ENCODE results near the gene MACROD2. TPM values are rescaled to one million over a fixed set of nuclear protein-coding genes. Genes with fewer than 3 reads are reported as not detected.

Gene MACROD2
- polyA plus RNA-seq, 3 donors: 12.8 to 13.4 (median 13.2) TPM

- no peak for DNase-seq
Measured at GRCh38 chr20:14637441-14637840, 642.1 kb downstream of the MACROD2 start.

- DNase-seq: no peak
Measured at GRCh38 chr20:14643146-14643545, 647.8 kb downstream of the MACROD2 start.

- no peak for DNase-seq
Measured at GRCh38 chr20:14643556-14643955, 648.2 kb downstream of the MACROD2 start.

- DNase-seq: no peak
Measured at GRCh38 chr20:14644306-14645097, 649.2 kb downstream of the MACROD2 start.

GRCh38 chr20:14647016-14647415 is 651.7 kb downstream of the MACROD2 start:
- DNase-seq: no peak

GRCh38 chr20:14649662-14650061 is 654.3 kb downstream of the MACROD2 start:
- DNase-seq: no peak

- no peak for DNase-seq
Measured at GRCh38 chr20:14657266-14658005, 662.1 kb downstream of the MACROD2 start.

- DNase-seq: peak; percentile 8
Measured at GRCh38 chr20:14664101-14664500, 668.8 kb downstream of the MACROD2 start.

- peak; percentile 42 for DNase-seq
Measured at GRCh38 chr20:14666696-14667095, 671.4 kb downstream of the MACROD2 start.

- no peak for DNase-seq
Measured at GRCh38 chr20:14667226-14667625, 671.9 kb downstream of the MACROD2 start.

- no peak for DNase-seq
Measured at GRCh38 chr20:14672066-14672465, 676.8 kb downstream of the MACROD2 start.

GRCh38 chr20:14673164-14673563 is 677.8 kb downstream of the MACROD2 start:
- DNase-seq: no peak

GRCh38 chr20:14677455-14677854 is 682.1 kb downstream of the MACROD2 start:
- no peak for DNase-seq

GRCh38 chr20:14685183-14685582 is 689.9 kb downstream of the MACROD2 start:
- DNase-seq: no peak

GRCh38 chr20:14687313-14687712 is 692.0 kb downstream of the MACROD2 start:
- DNase-seq: no peak

- no peak for DNase-seq
Measured at GRCh38 chr20:14688005-14688404, 692.7 kb downstream of the MACROD2 start.

- DNase-seq: no peak
Measured at GRCh38 chr20:14691994-14692393, 696.7 kb downstream of the MACROD2 start.

GRCh38 chr20:14696478-14696877 is 701.2 kb downstream of the MACROD2 start:
- DNase-seq: no peak

- DNase-seq: no peak
Measured at GRCh38 chr20:14696937-14697336, 701.6 kb downstream of the MACROD2 start.

GRCh38 chr20:14698125-14698524 is 702.8 kb downstream of the MACROD2 start:
- DNase-seq: no peak

GRCh38 chr20:14698605-14699373 is 703.5 kb downstream of the MACROD2 start:
- DNase-seq: no peak

- DNase-seq: no peak
Measured at GRCh38 chr20:14700639-14700960, 705.3 kb downstream of the MACROD2 start.

GRCh38 chr20:14701326-14701725 is 706.0 kb downstream of the MACROD2 start:
- no peak for DNase-seq

Measured in renal pelvis (tissue), 4 donors.